AG08396 (cell line): ENCODE measurements around the gene ZKSCAN7.
"Not testable (repeated sequence)": the region's sequence is repeated elsewhere in the genome, so short reads cannot be mapped to it uniquely, and the experiment has no call there.

Experiments used
- DNase-seq: peaks from one replicate; pipeline ENCODE4 v3.0.0; 2012; ENCODE audit warnings: low spot score, mixed read lengths

The ZKSCAN7 gene

GRCh38 chr3:44554626-44555592 lies at the start of gene ZKSCAN7:
Gene ZKSCAN7, plus strand, starts transcription at chr3:44555193. Its CDS starts 1,855 bp downstream, at chr3:44557048.
- DNase-seq = peak; percentile 85

- no peak for DNase-seq
These were observed 48.4 kb upstream of the ZKSCAN7 start for GRCh38 chr3:44506556-44506955.

- DNase-seq = no peak
These were observed 48.0 kb upstream of the ZKSCAN7 start for GRCh38 chr3:44506961-44507360.

GRCh38 chr3:44509393-44509921 lies 45.5 kb upstream of the ZKSCAN7 start:
- DNase-seq = no peak

- DNase-seq = no peak
These were observed 45.0 kb upstream of the ZKSCAN7 start for GRCh38 chr3:44510000-44510368.

- no peak for DNase-seq
These were observed 43.8 kb upstream of the ZKSCAN7 start for GRCh38 chr3:44511238-44511566.

- no peak for DNase-seq
These were observed 41.5 kb upstream of the ZKSCAN7 start for GRCh38 chr3:44513513-44513912.

GRCh38 chr3:44516230-44516629 lies 38.8 kb upstream of the ZKSCAN7 start:
- no peak for DNase-seq

GRCh38 chr3:44518782-44519156 lies 36.2 kb upstream of the ZKSCAN7 start:
- no peak for DNase-seq

- no peak for DNase-seq
These were observed 33.3 kb upstream of the ZKSCAN7 start for GRCh38 chr3:44521721-44522120.

- DNase-seq = no peak
These were observed 32.5 kb upstream of the ZKSCAN7 start for GRCh38 chr3:44522494-44522933.

- no peak for DNase-seq
These were observed 29.9 kb upstream of the ZKSCAN7 start for GRCh38 chr3:44525060-44525459.

GRCh38 chr3:44529927-44530326 lies 25.1 kb upstream of the ZKSCAN7 start:
- no peak for DNase-seq

GRCh38 chr3:44530911-44531310 lies 24.1 kb upstream of the ZKSCAN7 start:
- DNase-seq = no peak

GRCh38 chr3:44534659-44535058 lies 20.3 kb upstream of the ZKSCAN7 start:
- not testable (repeated sequence) for DNase-seq

GRCh38 chr3:44535364-44535763 lies 19.6 kb upstream of the ZKSCAN7 start:
- no peak for DNase-seq

GRCh38 chr3:44544811-44545210 lies 10.2 kb upstream of the ZKSCAN7 start:
- DNase-seq = not testable (repeated sequence)

GRCh38 chr3:44555723-44556122 lies 730 bp downstream of the ZKSCAN7 start:
- peak; percentile 30 for DNase-seq

- DNase-seq = no peak
These were observed 2.1 kb downstream of the ZKSCAN7 start for GRCh38 chr3:44557074-44557473.

- no peak for DNase-seq
These were observed 6.1 kb downstream of the ZKSCAN7 start for GRCh38 chr3:44561076-44561475.

- no peak for DNase-seq
These were observed 7.2 kb downstream of the ZKSCAN7 start for GRCh38 chr3:44562147-44562546.

- peak; percentile 32 for DNase-seq
These were observed 13.6 kb downstream of the ZKSCAN7 start for GRCh38 chr3:44568561-44568960.

- no peak for DNase-seq
These were observed 16.0 kb downstream of the ZKSCAN7 start for GRCh38 chr3:44571024-44571423.

GRCh38 chr3:44576613-44577012 lies 21.6 kb downstream of the ZKSCAN7 start:
- DNase-seq = no peak
